HepG2 (cell line): ENCODE measurements around the gene ZFAND2B. TPM values are rescaled to one million over a fixed set of nuclear protein-coding genes. Genes with fewer than 3 reads are reported as not detected.

ENCODE experiments used
- ATAC-seq: fragments of 200-7000 bp; cut with Tn5 transposase; 3 replicates; pipeline ENCODE4 v1.9.1; 2020; ENCODE audit warnings: mild to moderate bottlenecking, moderate library complexity
- BruUV-seq: library from RNA; stranded (reverse); fragments of 400-500 nt; replicated peaks from 2 replicates; lab custom pipeline; 2021; lab: Mats Ljungman, UMichigan
- CTCF ChIA-PET: fragments of 300-600 bp; formaldehyde crosslinking; extraction: SDS; loops from one replicate; lab custom pipeline; 2021; ENCODE audit warnings: low total read pairs, inconsistent platforms, low intra/inter-chr PET ratio; lab: Yijun Ruan, JAX
- POLR2A ChIA-PET: fragments of 350-600 bp; sonication (Branson Sonifier 250); formaldehyde crosslinking; loops from one replicate; lab custom pipeline; 2020; ENCODE audit warnings: antibody characterized with exemption, inconsistent platforms; lab: Yijun Ruan, JAX
- DNase-seq: peaks from one replicate; pipeline ENCODE4 v3.0.0-alpha.2; 2015; ENCODE audit warnings: low spot score
- FAIRE-seq: peaks from 3 replicates; lab custom pipeline; 2011; peaks lifted over from hg19 to GRCh38; lab: Jason Lieb, UNC
- H2AFZ ChIP-seq: one replicate; pipeline ENCODE4 v1.6.1; 2011; ENCODE audit warnings: low read length, inconsistent platforms
- H3K27ac ChIP-seq: fragments of 300-600 bp; 3 replicates; pipeline ENCODE4 v1.8.0; 2011; ENCODE audit warnings: mixed run types, mild to moderate bottlenecking, mixed read lengths, low read length, inconsistent platforms; ENCODE audit not compliant: insufficient read depth; ENCODE audit errors: extremely low read length
- H3K27me3 ChIP-seq, 2 experiments: fragments of 200-600 bp in 1 of 2; 2 replicates in 1 of 2; 3 replicates in 1 of 2; pipeline versions ENCODE4 v1.6.0 to v1.8.0; 2011; ENCODE audit warnings: low read length in 2 of 2, mild to moderate bottlenecking in 2 of 2, moderate library complexity in 2 of 2, inconsistent platforms in 1 of 2; ENCODE audit not compliant: insufficient read depth in 2 of 2, control insufficient read depth in 1 of 2
- H3K36me3 ChIP-seq, 2 experiments: fragments of 200-600 bp in 1 of 2; replicated peaks in 1 of 2; 2 replicates in 1 of 2; 3 replicates in 1 of 2; pipeline versions ENCODE4 v1.5.1 to v1.8.0; 2011; ENCODE audit warnings: low read length in 2 of 2, inconsistent platforms in 1 of 2; ENCODE audit not compliant: insufficient read depth in 2 of 2, control insufficient read depth in 1 of 2
- H3K4me1 ChIP-seq: 2 replicates; pipeline ENCODE4 v1.5.1; 2012; ENCODE audit warnings: low read length, inconsistent platforms; ENCODE audit not compliant: insufficient read depth
- H3K4me2 ChIP-seq: 2 replicates; pipeline ENCODE4 v1.6.0; 2011; ENCODE audit warnings: low read depth, low read length, inconsistent platforms
- H3K4me3 ChIP-seq, 3 experiments: fragments of 200-600 bp in 1 of 3; sonication (generic), shearing (Covaris generic) in 1 of 3; replicated peaks in 1 of 3; 2 replicates each; pipeline ENCODE4 v1.5.1; 2011 to 2016; ENCODE audit warnings: low read length in 3 of 3, inconsistent platforms in 2 of 3, low read depth in 2 of 3, mild to moderate bottlenecking in 2 of 3, control low read depth in 1 of 3, mixed read lengths in 1 of 3; ENCODE audit not compliant: insufficient read depth in 1 of 3
- H3K79me2 ChIP-seq: one replicate; pipeline ENCODE4 v1.6.1; 2011; ENCODE audit warnings: low read length, inconsistent platforms; ENCODE audit not compliant: insufficient read depth
- H3K9ac ChIP-seq: 2 replicates; pipeline ENCODE4 v1.6.0; 2011; ENCODE audit warnings: mild to moderate bottlenecking, low read depth, low read length, inconsistent platforms; ENCODE audit not compliant: insufficient read depth
- H3K9me3 ChIP-seq: 2 replicates; pipeline ENCODE4 v1.5.1; 2012; ENCODE audit warnings: mild to moderate bottlenecking, low read length
- H4K20me1 ChIP-seq: 2 replicates; pipeline ENCODE4 v1.6.0; 2011; ENCODE audit warnings: inconsistent platforms, mild to moderate bottlenecking, low read length, moderate library complexity; ENCODE audit not compliant: insufficient read depth
- ARID5B ChIP-seq: IDR thresholded peaks from 2 replicates; pipeline ENCODE4 v1.4.0; 2020; ENCODE audit warnings: mild to moderate bottlenecking, missing genetic modification reagents
- ELF4 ChIP-seq: sonication (generic); formaldehyde crosslinking; IDR thresholded peaks from 2 replicates; pipeline ENCODE4 v1.5.0; 2020; ENCODE audit warnings: missing genetic modification reagents, mild to moderate bottlenecking, moderate library complexity, borderline replicate concordance
- FOXM1 ChIP-seq: sonication (generic); formaldehyde crosslinking; IDR thresholded peaks from 2 replicates; pipeline ENCODE4 v1.5.0; 2020; ENCODE audit warnings: missing genetic modification reagents
- GRHL1 ChIP-seq: sonication (generic); formaldehyde crosslinking; conservative IDR thresholded peaks from 2 replicates; pipeline ENCODE4 v1.8.0; 2022; ENCODE audit warnings: missing genetic modification reagents
- HNF4A ChIP-seq: sonication (generic); formaldehyde crosslinking; IDR thresholded peaks from 2 replicates; pipeline ENCODE4 v1.4.0; 2020; ENCODE audit warnings: missing genetic modification reagents
- NFE2 ChIP-seq: sonication (generic); formaldehyde crosslinking; IDR thresholded peaks from 2 replicates; pipeline ENCODE4 v1.4.0; 2020; ENCODE audit warnings: missing genetic modification reagents
- NFIB ChIP-seq: sonication (generic); formaldehyde crosslinking; IDR thresholded peaks from 2 replicates; pipeline ENCODE4 v1.9.0; 2021; ENCODE audit warnings: missing genetic modification reagents, mild to moderate bottlenecking, borderline replicate concordance
- NR0B2 ChIP-seq: sonication (generic); formaldehyde crosslinking; IDR thresholded peaks from 2 replicates; pipeline ENCODE4 v1.4.0; 2020; ENCODE audit warnings: mild to moderate bottlenecking, missing genetic modification reagents
- SRF ChIP-seq: IDR thresholded peaks from 2 replicates; pipeline ENCODE4 v1.6.1; 2011; ENCODE audit warnings: mild to moderate bottlenecking, low read depth, low read length, moderate library complexity
- ZNF280B ChIP-seq: sonication (generic); formaldehyde crosslinking; IDR thresholded peaks from 2 replicates; pipeline ENCODE4 v1.5.0; 2020; ENCODE audit warnings: missing genetic modification reagents, mild to moderate bottlenecking, borderline replicate concordance
- WGBS: methylation state at CpG from one replicate; pipeline ENCODE4 v1.1.6; 2017; ENCODE audit warnings: low lambda C conversion rate; 5-methylcytosine and 5-hydroxymethylcytosine counted together
- in situ Hi-C: cut with HindIII; loops from 2 replicates; pipeline ENCODE4 v1.10.0; 2017; ENCODE audit warnings: low pct_unique_long_range_greater_than_20kb; ENCODE audit not compliant: extremely low pct_ligation_motif_present
- intact Hi-C: fragments of 100-400 bp; cut with micrococcal nuclease; formaldehyde crosslinking; loops from one replicate; pipeline ENCODE4 v1.10.0; 2022; ENCODE audit not compliant: unreplicated experiment
- polyA plus RNA-seq, 8 experiments: library from polyadenylated mRNA; depleted of rRNA in 3 of 8; stranded (reverse) in 7 of 8; unstranded in 1 of 8; fragments of >200 nt; fragmentation: Illumina TruSeq in 4 of 8; extraction: Trizol in 4 of 8; gene quantifications; 2 replicates each; pipeline versions ENCODE4 v1.2.1 to v1.2.3, GENCODE V29; 2011 to 2016; ENCODE audit warnings: low read depth in 4 of 8, missing spikeins in 1 of 8, mixed read lengths in 1 of 8; ENCODE audit not compliant: insufficient read depth in 1 of 8
- total RNA-seq, 5 experiments: library from RNA; depleted of rRNA; stranded (reverse); fragments of >200 nt; fragmentation: Illumina TruSeq; extraction: Trizol; gene quantifications; 2 replicates each; pipeline ENCODE4 v1.2.3, GENCODE V29; 2016; ENCODE audit warnings: low read depth in 1 of 5

The ZFAND2B gene
- total and polyA plus RNA-seq, 2 of the 13 experiments (the other 11 are each of a cell fraction or from before 2014, with no cell fraction given), result 53.3 to 115 TPM

GRCh38 chr2:219218732-219219701 is 12.4 kb downstream of the ZFAND2B start, which contains the start of gene ABCB6 (continued):
- TF ChIP-seq ARID5B (CRISPR knock-in tag), result peak; percentile 85
- 0 out of 2 replicates have a peak, but pooled peaks have one; percentile 12 for TF ChIP-seq FOXM1 (CRISPR knock-in tag)

GRCh38 chr2:219219784-219220532 is 13.4 kb downstream of the ZFAND2B start:
- H2AFZ ChIP-seq, result no peak overlapping the region
- CTCF ChIA-PET, result no interaction called here
- FAIRE-seq (no peak), DNase-seq (no peak), ATAC-seq (no peak)
- no TSS peak for BruUV-seq
- H3K4me1 ChIP-seq, result peaks cover 33% of the 10 kb centered on the region
- peaks cover 11% of the 10 kb centered on the region for H3K79me2 ChIP-seq
- WGBS, result 98% methylated on average over 15 of the region's 18 CpGs
- POLR2A ChIA-PET, result interaction anchor here (1.3 to 6.2 kb wide), 6 partner anchors 9 to 59 kb away, joined by 3 to 196 read pairs (median 61); partner anchors contain the start of genes ANKZF1, ATG9A, DNAJB2 and GLB1L
- intact Hi-C loops (loop anchor here (2.0 kb wide), 3 partner anchors 43 to 75 kb away; partner anchors contain the start of genes CNPPD1 and NHEJ1), in situ Hi-C loops (no loop called here)
- no peak overlapping the region for H3K4me2 ChIP-seq
- no peaks in the 10 kb centered on the region for H3K9me3 ChIP-seq
- peaks cover 38 to 63% of the 10 kb centered on the region in 2 experiments for H3K36me3 ChIP-seq
- H3K9ac ChIP-seq, result no peak overlapping the region
- no peak overlapping the region for H3K27ac ChIP-seq
- H4K20me1 ChIP-seq, result no peaks in the 10 kb centered on the region
- no peaks in the 10 kb centered on the region for H3K27me3 ChIP-seq
- H3K4me3 ChIP-seq, result no peak overlapping the region
- TF ChIP-seq GRHL1 (no peak), HNF4A (CRISPR knock-in tag) (no peak), NFE2 (CRISPR knock-in tag) (no peak), NR0B2 (CRISPR knock-in tag) (no peak), NFIB (0 out of 2 replicates have a peak, but pooled peaks have one; percentile 49), ELF4 (CRISPR knock-in tag) (no peak), ZNF280B (CRISPR knock-in tag) (0 out of 2 replicates have a peak, but pooled peaks have one; percentile 15), SRF (no peak)
